HEK293 (cell line): ENCODE data around the gene MRPL43.

ENCODE experiments used
- CTCF ChIA-PET: fragments of 350-600 bp; formaldehyde crosslinking; extraction: SDS; loops from one replicate; lab custom pipeline; 2021; ENCODE audit warnings: antibody characterized with exemption; lab: Yijun Ruan, JAX
- POLR2A ChIA-PET: fragments of 300-600 bp; formaldehyde crosslinking; extraction: SDS; loops from one replicate; lab custom pipeline; 2020; ENCODE audit warnings: antibody characterized with exemption, inconsistent platforms; lab: Yijun Ruan, JAX
- H3K27ac ChIP-seq: fragments of 200-500 bp; sonication (Bioruptor generic); 2 replicates; pipeline ENCODE4 v1.5.1; 2014; ENCODE audit warnings: low read depth, low read length, control low read depth, inconsistent platforms; ENCODE audit errors: extremely low read depth
- H3K36me3 ChIP-seq, 2 experiments: fragments of 200-500 bp in 1 of 2; sonication (Bioruptor generic) in 1 of 2; 1 replicate in 1 of 2; 2 replicates in 1 of 2; pipeline ENCODE4 v1.5.1; 2014 to 2017; ENCODE audit warnings: inconsistent platforms in 2 of 2, low read length in 2 of 2; ENCODE audit not compliant: control insufficient read depth in 2 of 2, insufficient read depth in 1 of 2
- H3K4me1 ChIP-seq: fragments of 200-500 bp; sonication (Bioruptor generic); 2 replicates; pipeline ENCODE4 v1.5.1; 2014; ENCODE audit warnings: mild to moderate bottlenecking, low read length, inconsistent platforms; ENCODE audit not compliant: control insufficient read depth, insufficient read depth
- H3K4me3 ChIP-seq: 2 replicates; pipeline ENCODE4 v1.5.1; 2011; ENCODE audit warnings: low read depth, mild to moderate bottlenecking, control low read depth, low read length, moderate library complexity
- H3K9me3 ChIP-seq: fragments of 200-500 bp; sonication (Bioruptor generic); 2 replicates; pipeline ENCODE4 v1.5.1; 2014; ENCODE audit warnings: low read depth, low read length, inconsistent platforms; ENCODE audit not compliant: control insufficient read depth, insufficient read depth
- EGR2 ChIP-seq: fragments of 450-650 bp; formaldehyde crosslinking; IDR thresholded peaks from 2 replicates; pipeline ENCODE4 v1.5.1; 2016; ENCODE audit warnings: low read depth, missing biosample characterization, missing genetic modification characterization
- OSR2 ChIP-seq: fragments of 450-650 bp; formaldehyde crosslinking; IDR thresholded peaks from 2 replicates; pipeline ENCODE4 v1.5.1; 2016; ENCODE audit warnings: missing biosample characterization, missing genetic modification characterization
- SALL2 ChIP-seq: fragments of 450-650 bp; formaldehyde crosslinking; IDR thresholded peaks from 2 replicates; pipeline ENCODE4 v1.5.0; 2017; ENCODE audit warnings: missing biosample characterization, mild to moderate bottlenecking, missing genetic modification characterization, borderline replicate concordance
- ZBTB17 ChIP-seq: fragments of 450-650 bp; formaldehyde crosslinking; IDR thresholded peaks from 2 replicates; pipeline ENCODE4 v1.5.1; 2016; ENCODE audit warnings: missing biosample characterization, missing genetic modification characterization
- ZEB2 ChIP-seq: fragments of 450-650 bp; formaldehyde crosslinking; IDR thresholded peaks from 2 replicates; pipeline ENCODE4 v1.5.1; 2016; ENCODE audit warnings: missing biosample characterization, missing genetic modification characterization
- ZFHX2 ChIP-seq: fragments of 450-650 bp; formaldehyde crosslinking; conservative IDR thresholded peaks from 2 replicates; pipeline ENCODE4 v1.5.1; 2016; ENCODE audit warnings: missing biosample characterization, missing genetic modification characterization
- ZFP41 ChIP-seq: fragments of 450-650 bp; formaldehyde crosslinking; IDR thresholded peaks from 2 replicates; pipeline ENCODE4 v1.5.1; 2016; ENCODE audit warnings: missing biosample characterization, missing genetic modification characterization, borderline replicate concordance
- ZIC2 ChIP-seq: fragments of 450-650 bp; formaldehyde crosslinking; IDR thresholded peaks from 2 replicates; pipeline ENCODE4 v1.5.1; 2016; ENCODE audit warnings: missing biosample characterization, missing genetic modification characterization
- ZNF169 ChIP-seq: fragments of 450-650 bp; formaldehyde crosslinking; IDR thresholded peaks from 2 replicates; pipeline ENCODE4 v1.5.1; 2016; ENCODE audit warnings: missing biosample characterization, missing genetic modification characterization
- ZNF174 ChIP-seq: fragments of 450-650 bp; formaldehyde crosslinking; IDR thresholded peaks from 2 replicates; pipeline ENCODE4 v1.5.0; 2017; ENCODE audit warnings: missing biosample characterization, mild to moderate bottlenecking, missing genetic modification characterization
- ZNF2 ChIP-seq: fragments of 450-650 bp; formaldehyde crosslinking; IDR thresholded peaks from 2 replicates; pipeline ENCODE4 v1.5.1; 2016; ENCODE audit warnings: missing biosample characterization, missing genetic modification characterization
- ZNF548 ChIP-seq: fragments of 450-650 bp; formaldehyde crosslinking; IDR thresholded peaks from 2 replicates; pipeline ENCODE4 v1.5.1; 2016; ENCODE audit warnings: missing biosample characterization, missing genetic modification characterization
- ZNF610 ChIP-seq: fragments of 450-650 bp; formaldehyde crosslinking; IDR thresholded peaks from 2 replicates; pipeline ENCODE4 v1.5.1; 2016; ENCODE audit warnings: missing biosample characterization, missing genetic modification characterization, borderline replicate concordance
- ZNF670 ChIP-seq: fragments of 450-650 bp; formaldehyde crosslinking; IDR thresholded peaks from 2 replicates; pipeline ENCODE4 v1.5.1; 2016; ENCODE audit warnings: missing biosample characterization, missing genetic modification characterization, low read depth
- TF ChIP-seq, protein P1 (sequence below): fragments of 450-650 bp; formaldehyde crosslinking; IDR thresholded peaks from 2 replicates; pipeline ENCODE4 v1.5.1; 2016; ENCODE audit warnings: missing biosample characterization, missing genetic modification characterization, borderline replicate concordance
- TF ChIP-seq, protein P2 (sequence below): fragments of 450-650 bp; formaldehyde crosslinking; IDR thresholded peaks from 2 replicates; pipeline ENCODE4 v1.5.1; 2016; ENCODE audit warnings: missing biosample characterization, missing genetic modification characterization

Gene MRPL43

DNA sequence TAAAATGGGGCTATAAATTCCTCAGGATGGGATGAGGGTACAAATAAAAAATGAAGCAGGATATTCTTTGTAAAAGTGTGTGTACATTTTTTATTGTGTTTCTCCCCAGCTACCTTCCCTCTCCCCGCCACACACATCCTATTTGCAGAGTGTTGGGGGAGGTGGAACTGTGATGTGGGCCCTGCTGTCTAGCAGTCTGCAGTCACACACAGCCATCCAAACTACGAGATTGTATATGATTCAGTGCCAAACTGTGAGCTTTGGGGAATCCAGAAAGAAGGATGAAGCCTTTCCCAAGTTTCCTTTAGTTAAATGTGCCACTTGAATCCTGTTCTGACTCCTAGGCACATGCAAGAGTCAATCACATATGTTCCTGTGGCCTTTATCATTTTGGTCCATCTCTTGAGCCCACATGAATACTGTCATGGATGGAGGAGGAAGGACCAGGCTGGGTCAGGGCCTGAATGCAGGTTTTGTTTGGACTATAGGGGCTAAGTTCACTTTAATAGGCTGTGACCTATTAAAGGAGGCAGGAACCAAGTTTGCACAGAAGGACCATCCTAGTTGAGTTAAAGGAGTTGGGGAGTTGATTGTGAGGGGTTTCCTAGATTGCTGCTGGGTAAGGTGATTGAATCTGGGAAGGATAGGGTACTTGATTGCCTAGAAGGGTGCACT, 19.1 kb downstream of the MRPL43 start:
- no peaks in the 10 kb centered on the region for H3K9me3 ChIP-seq
- no peak for TF ChIP-seq ZNF610 (tag by site-specific recombination)
- no peak for TF ChIP-seq SALL2 (tag by site-specific recombination)
- no peak for TF ChIP-seq ZNF2 (tag by site-specific recombination)
- no peak for TF ChIP-seq ZNF169
- TF ChIP-seq ZNF174 (tag by site-specific recombination): no peak
- no peak for TF ChIP-seq ZNF548 (tag by site-specific recombination)
- H3K27ac ChIP-seq: no peak overlapping the region
- CTCF ChIA-PET: interaction anchor here (0.6 to 2.1 kb wide), 16 partner anchors 11 to 1089 kb away, joined by 3 to 21 read pairs (median 3); no protein-coding TSS in a partner anchor
- H3K4me3 ChIP-seq: no peak overlapping the region
- POLR2A ChIA-PET: interaction anchor here (1.2 kb wide), 1 partner anchor 17 kb away, joined by 3 read pairs; no protein-coding TSS in a partner anchor
- peaks cover 11 to 20% of the 10 kb centered on the region in 2 experiments for H3K36me3 ChIP-seq
- no peaks in the 10 kb centered on the region for H3K4me1 ChIP-seq

DNA sequence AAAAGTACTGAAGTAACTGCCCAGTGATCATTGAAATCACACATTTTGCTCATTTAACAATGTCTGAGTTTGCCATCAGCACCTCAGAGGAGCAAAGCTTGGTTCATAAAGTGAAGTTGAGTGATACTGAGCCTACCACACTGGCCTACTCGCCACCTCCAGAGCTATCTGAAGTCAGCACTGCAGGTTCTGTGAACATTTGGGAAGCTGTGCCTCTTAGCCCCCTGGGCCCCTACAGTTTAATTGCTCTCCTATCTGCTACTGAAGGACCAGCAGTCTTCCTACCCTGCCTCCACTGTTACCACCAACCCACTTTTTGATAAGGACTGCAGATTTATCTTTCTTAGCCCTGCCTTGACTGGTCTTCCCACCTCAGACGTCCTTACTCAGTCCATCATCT, 20.0 kb downstream of the MRPL43 start:
- Histone ChIP-seq H3K9me3 (no peaks in the 10 kb centered on the region), H3K36me3 (peaks cover 16 to 29% of the 10 kb centered on the region in 2 experiments), H3K4me1 (0 out of 2 replicates have a peak, but pooled peaks cover 2% of the 10 kb centered on the region), H3K4me3 (no peak overlapping the region), H3K27ac (no peak overlapping the region)
- peak; percentile 74 for TF ChIP-seq ZBTB17
- peak; percentile 58 for TF ChIP-seq ZIC2 (tag by site-specific recombination)
- TF ChIP-seq ZFHX2: peak; percentile 33; the same call in 1 of the 2 replicates
- TF ChIP-seq, protein P1, sequence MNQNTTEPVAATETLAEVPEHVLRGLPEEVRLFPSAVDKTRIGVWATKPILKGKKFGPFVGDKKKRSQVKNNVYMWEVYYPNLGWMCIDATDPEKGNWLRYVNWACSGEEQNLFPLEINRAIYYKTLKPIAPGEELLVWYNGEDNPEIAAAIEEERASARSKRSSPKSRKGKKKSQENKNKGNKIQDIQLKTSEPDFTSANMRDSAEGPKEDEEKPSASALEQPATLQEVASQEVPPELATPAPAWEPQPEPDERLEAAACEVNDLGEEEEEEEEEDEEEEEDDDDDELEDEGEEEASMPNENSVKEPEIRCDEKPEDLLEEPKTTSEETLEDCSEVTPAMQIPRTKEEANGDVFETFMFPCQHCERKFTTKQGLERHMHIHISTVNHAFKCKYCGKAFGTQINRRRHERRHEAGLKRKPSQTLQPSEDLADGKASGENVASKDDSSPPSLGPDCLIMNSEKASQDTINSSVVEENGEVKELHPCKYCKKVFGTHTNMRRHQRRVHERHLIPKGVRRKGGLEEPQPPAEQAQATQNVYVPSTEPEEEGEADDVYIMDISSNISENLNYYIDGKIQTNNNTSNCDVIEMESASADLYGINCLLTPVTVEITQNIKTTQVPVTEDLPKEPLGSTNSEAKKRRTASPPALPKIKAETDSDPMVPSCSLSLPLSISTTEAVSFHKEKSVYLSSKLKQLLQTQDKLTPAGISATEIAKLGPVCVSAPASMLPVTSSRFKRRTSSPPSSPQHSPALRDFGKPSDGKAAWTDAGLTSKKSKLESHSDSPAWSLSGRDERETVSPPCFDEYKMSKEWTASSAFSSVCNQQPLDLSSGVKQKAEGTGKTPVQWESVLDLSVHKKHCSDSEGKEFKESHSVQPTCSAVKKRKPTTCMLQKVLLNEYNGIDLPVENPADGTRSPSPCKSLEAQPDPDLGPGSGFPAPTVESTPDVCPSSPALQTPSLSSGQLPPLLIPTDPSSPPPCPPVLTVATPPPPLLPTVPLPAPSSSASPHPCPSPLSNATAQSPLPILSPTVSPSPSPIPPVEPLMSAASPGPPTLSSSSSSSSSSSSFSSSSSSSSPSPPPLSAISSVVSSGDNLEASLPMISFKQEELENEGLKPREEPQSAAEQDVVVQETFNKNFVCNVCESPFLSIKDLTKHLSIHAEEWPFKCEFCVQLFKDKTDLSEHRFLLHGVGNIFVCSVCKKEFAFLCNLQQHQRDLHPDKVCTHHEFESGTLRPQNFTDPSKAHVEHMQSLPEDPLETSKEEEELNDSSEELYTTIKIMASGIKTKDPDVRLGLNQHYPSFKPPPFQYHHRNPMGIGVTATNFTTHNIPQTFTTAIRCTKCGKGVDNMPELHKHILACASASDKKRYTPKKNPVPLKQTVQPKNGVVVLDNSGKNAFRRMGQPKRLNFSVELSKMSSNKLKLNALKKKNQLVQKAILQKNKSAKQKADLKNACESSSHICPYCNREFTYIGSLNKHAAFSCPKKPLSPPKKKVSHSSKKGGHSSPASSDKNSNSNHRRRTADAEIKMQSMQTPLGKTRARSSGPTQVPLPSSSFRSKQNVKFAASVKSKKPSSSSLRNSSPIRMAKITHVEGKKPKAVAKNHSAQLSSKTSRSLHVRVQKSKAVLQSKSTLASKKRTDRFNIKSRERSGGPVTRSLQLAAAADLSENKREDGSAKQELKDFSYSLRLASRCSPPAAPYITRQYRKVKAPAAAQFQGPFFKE (tag by site-specific recombination): no peak
- no peak for TF ChIP-seq OSR2 (tag by site-specific recombination)
- TF ChIP-seq EGR2 (tag by site-specific recombination): peak; percentile 65; the same call in 1 of the 2 replicates
- POLR2A ChIA-PET: interaction anchor here (0.6 to 1.7 kb wide), 2 partner anchors 10 to 37 kb away, joined by 3 to 5 read pairs; no protein-coding TSS in a partner anchor
- CTCF ChIA-PET: interaction anchor here (0.6 to 2.1 kb wide), 12 partner anchors 9 to 890 kb away, joined by 3 to 6 read pairs (median 4); no protein-coding TSS in a partner anchor

DNA sequence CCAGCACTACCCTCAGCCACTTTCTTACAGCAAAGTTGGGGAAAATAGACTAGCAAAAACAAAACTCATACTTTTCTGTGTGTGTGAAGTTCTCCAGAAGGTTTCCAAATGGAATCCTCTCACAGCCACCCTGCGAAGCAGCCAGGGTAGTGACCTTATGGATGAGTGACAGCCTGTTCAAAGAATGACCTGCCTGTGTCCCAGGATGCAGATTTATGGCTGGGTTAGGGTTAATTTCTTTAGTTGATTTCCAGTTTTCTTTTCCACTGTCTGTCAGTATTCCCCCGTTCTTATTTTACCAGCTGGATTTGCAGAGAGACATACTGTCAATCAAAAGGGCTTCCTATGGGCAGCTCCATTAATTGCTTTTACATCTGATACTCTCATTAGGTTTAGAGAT, 20.4 kb downstream of the MRPL43 start:
- H3K27ac ChIP-seq: no peak overlapping the region
- ChIA-PET CTCF (interaction anchor here (0.5 to 2.1 kb wide), 9 partner anchors 9 to 75 kb away, joined by 3 to 6 read pairs (median 4); no protein-coding TSS in a partner anchor), POLR2A (interaction anchor here (0.6 to 1.7 kb wide), 2 partner anchors 10 to 37 kb away, joined by 3 to 5 read pairs; no protein-coding TSS in a partner anchor)
- no peak overlapping the region for H3K4me3 ChIP-seq
- TF ChIP-seq SALL2 (tag by site-specific recombination): no peak
- TF ChIP-seq, protein P2, sequence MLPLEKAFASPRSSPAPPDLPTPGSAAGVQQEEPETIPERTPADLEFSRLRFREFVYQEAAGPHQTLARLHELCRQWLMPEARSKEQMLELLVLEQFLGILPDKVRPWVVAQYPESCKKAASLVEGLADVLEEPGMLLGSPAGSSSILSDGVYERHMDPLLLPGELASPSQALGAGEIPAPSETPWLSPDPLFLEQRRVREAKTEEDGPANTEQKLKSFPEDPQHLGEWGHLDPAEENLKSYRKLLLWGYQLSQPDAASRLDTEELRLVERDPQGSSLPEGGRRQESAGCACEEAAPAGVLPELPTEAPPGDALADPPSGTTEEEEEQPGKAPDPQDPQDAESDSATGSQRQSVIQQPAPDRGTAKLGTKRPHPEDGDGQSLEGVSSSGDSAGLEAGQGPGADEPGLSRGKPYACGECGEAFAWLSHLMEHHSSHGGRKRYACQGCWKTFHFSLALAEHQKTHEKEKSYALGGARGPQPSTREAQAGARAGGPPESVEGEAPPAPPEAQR: no peak
- no peak for TF ChIP-seq ZNF670
- TF ChIP-seq ZFP41 (tag by site-specific recombination): no peak
- TF ChIP-seq ZEB2 (tag by site-specific recombination): no peak
- H3K9me3 ChIP-seq: no peaks in the 10 kb centered on the region
- H3K36me3 ChIP-seq: peaks cover 20 to 33% of the 10 kb centered on the region in 2 experiments
- H3K4me1 ChIP-seq: peaks cover 5% of the 10 kb centered on the region; the same call in 1 of the 2 replicates
